GM12878 (cell line): ENCODE data around the gene FAM222A. TPM values are rescaled to one million over a fixed set of nuclear protein-coding genes. Genes with fewer than 3 reads are reported as not detected.

ENCODE experiments used
- ATAC-seq: fragments of 200-7000 bp; cut with Tn5 transposase; 3 replicates; pipeline ENCODE4 v1.9.1; 2020; ENCODE audit warnings: mild to moderate bottlenecking, moderate library complexity
- BruUV-seq: library from RNA; stranded (reverse); fragments of 400-500 nt; replicated peaks from 2 replicates; lab custom pipeline; 2021; lab: Mats Ljungman, UMichigan
- CTCF ChIA-PET: fragments of 300-600 bp; sonication (Branson Sonifier 250); formaldehyde crosslinking; extraction: SDS; loops from one replicate; lab custom pipeline; 2021; ENCODE audit warnings: inconsistent platforms; lab: Yijun Ruan, JAX
- POLR2A ChIA-PET: fragments of 350-600 bp; formaldehyde crosslinking; extraction: SDS; loops from one replicate; lab custom pipeline; 2021; ENCODE audit warnings: inconsistent platforms; lab: Charles Lee
- RAD21 ChIA-PET: fragments of 300-600 bp; sonication (Branson Sonifier 250); formaldehyde crosslinking; loops from one replicate; lab custom pipeline; 2023; ENCODE audit warnings: antibody characterized with exemption; ENCODE audit not compliant: unreplicated experiment; lab: Charles Lee
- SMC1A ChIA-PET: fragments of 300-600 bp; sonication (Branson Sonifier 250); formaldehyde crosslinking; loops from one replicate; lab custom pipeline; 2023; ENCODE audit not compliant: unreplicated experiment, uncharacterized antibody; lab: Charles Lee
- DNase-seq: peaks from one replicate; pipeline ENCODE4 v3.0.0-alpha.2; 2011; ENCODE audit warnings: low read depth, low spot score
- FAIRE-seq: peaks from 3 replicates; lab custom pipeline; 2011; peaks lifted over from hg19 to GRCh38; lab: Jason Lieb, UNC
- H2AFZ ChIP-seq: 2 replicates; pipeline ENCODE4 v1.6.0; 2011; ENCODE audit warnings: low read depth, low read length, control low read depth; ENCODE audit not compliant: control insufficient read depth
- H3K27ac ChIP-seq: 2 replicates; pipeline ENCODE4 v1.5.1; 2011; ENCODE audit warnings: control low read depth; ENCODE audit not compliant: control insufficient read depth, insufficient read depth
- H3K27me3 ChIP-seq, 2 experiments: replicated peaks in 1 of 2; 2 replicates each; pipeline versions ENCODE4 v1.6.0 to v1.6.1; 2011; ENCODE audit warnings: low read length in 1 of 2; ENCODE audit not compliant: control insufficient read depth in 2 of 2, insufficient read depth in 2 of 2
- H3K36me3 ChIP-seq, 2 experiments: 2 replicates each; pipeline ENCODE4 v1.5.1; 2011; ENCODE audit warnings: low read length in 1 of 2; ENCODE audit not compliant: control insufficient read depth in 2 of 2, insufficient read depth in 2 of 2
- H3K4me1 ChIP-seq: 2 replicates; pipeline ENCODE4 v1.6.1; 2011; ENCODE audit warnings: mild to moderate bottlenecking, low read length, moderate library complexity, mixed read lengths; ENCODE audit not compliant: control insufficient read depth, insufficient read depth
- H3K4me2 ChIP-seq: 2 replicates; pipeline ENCODE4 v1.6.0; 2011; ENCODE audit warnings: control low read depth; ENCODE audit not compliant: control insufficient read depth, insufficient read depth
- H3K4me3 ChIP-seq: fragments of 200-600 bp; sonication (generic); 2 replicates; pipeline ENCODE4 v1.5.1; 2016
- H3K79me2 ChIP-seq: 2 replicates; pipeline ENCODE4 v1.6.0; 2011; ENCODE audit warnings: low read length; ENCODE audit not compliant: control insufficient read depth, insufficient read depth
- H3K9ac ChIP-seq: 2 replicates; pipeline ENCODE4 v1.8.0; 2011; ENCODE audit warnings: low read length, control low read depth, mixed read lengths; ENCODE audit not compliant: control insufficient read depth, insufficient read depth
- H3K9me3 ChIP-seq: replicated peaks from 3 replicates; pipeline ENCODE4 v1.5.1; 2011; ENCODE audit warnings: mild to moderate bottlenecking, low read length; ENCODE audit not compliant: control insufficient read depth, insufficient read depth
- H4K20me1 ChIP-seq: 2 replicates; pipeline ENCODE4 v1.6.0; 2011; ENCODE audit not compliant: control insufficient read depth, insufficient read depth
- ASH2L ChIP-seq: fragments of 300-600, 200-600 bp; sonication (generic); IDR thresholded peaks from 2 replicates; pipeline ENCODE4 v1.6.1; 2017; ENCODE audit warnings: low read depth, mild to moderate bottlenecking, borderline replicate concordance
- BCL11A ChIP-seq: IDR thresholded peaks from 2 replicates; pipeline ENCODE4 v1.6.1; 2011; ENCODE audit warnings: low read depth, low read length
- E2F4 ChIP-seq: IDR thresholded peaks from 2 replicates; pipeline ENCODE4 v1.6.1; 2012; ENCODE audit warnings: low read depth, low read length, improper control_type of control experiment
- E2F8 ChIP-seq: fragments of 450-650 bp; IDR thresholded peaks from 2 replicates; pipeline ENCODE4 v1.6.1; 2018; ENCODE audit warnings: mild to moderate bottlenecking, low read depth, moderate library complexity; ENCODE audit not compliant: partially characterized antibody
- KAT2A ChIP-seq: conservative IDR thresholded peaks from 2 replicates; pipeline ENCODE4 v1.6.1; 2011; ENCODE audit warnings: low read depth, low read length; ENCODE audit not compliant: control insufficient read depth
- NFIC ChIP-seq: IDR thresholded peaks from 2 replicates; pipeline ENCODE4 v1.6.1; 2012; ENCODE audit warnings: low read depth, mild to moderate bottlenecking, inconsistent platforms, low read length, moderate library complexity
- RB1 ChIP-seq: fragments of 450-650 bp; formaldehyde crosslinking; IDR thresholded peaks from 2 replicates; pipeline ENCODE4 v1.6.1; 2017; ENCODE audit warnings: mild to moderate bottlenecking, borderline replicate concordance
- RBBP5 ChIP-seq: fragments of 200-600 bp; sonication (generic); conservative IDR thresholded peaks from 2 replicates; pipeline ENCODE4 v1.6.1; 2016
- WGBS: methylation state at CpG from one replicate; pipeline ENCODE4 v1.1.6; 2016; ENCODE audit warnings: low lambda C conversion rate; ENCODE audit not compliant: insufficient replicate concordance, insufficient coverage; ENCODE audit errors: missing lambda C conversion rate; 5-methylcytosine and 5-hydroxymethylcytosine counted together
- in situ Hi-C: fragments of 300-500 bp; cut with MboI; formaldehyde crosslinking; loops from 9 replicates; pipeline ENCODE4 v1.14.3; 2018; ENCODE audit warnings: mixed read lengths
- intact Hi-C: fragments of 100-400 bp; cut with micrococcal nuclease; formaldehyde crosslinking; loops from one replicate; pipeline ENCODE4 v1.14.2; 2022; ENCODE audit not compliant: unreplicated experiment
- polyA plus RNA-seq, 11 experiments: library from polyadenylated mRNA; depleted of rRNA in 4 of 11; unstranded in 6 of 11; stranded (reverse) in 5 of 11; fragments of >200 nt; fragmentation: Nextera tagmentation in 4 of 11; fragmentation: Illumina TruSeq in 1 of 11; extraction: Ambion mirVana in 4 of 11; extraction: Trizol in 1 of 11; gene quantifications; 1 replicate in 1 of 11; 2 replicates in 10 of 11; pipeline versions ENCODE4 v1.2.1 to v1.2.3, GENCODE V29; 2011 to 2016; ENCODE audit warnings: inconsistent platforms in 2 of 11, missing spikeins in 2 of 11, low read depth in 1 of 11
- total RNA-seq, 4 experiments: library from RNA; depleted of rRNA in 3 of 4; stranded (reverse); fragments of >200 nt in 3 of 4; fragmentation: Illumina TruSeq in 1 of 4; extraction: Trizol in 1 of 4; gene quantifications; 2 replicates each; pipeline versions ENCODE4 v1.2.1 to v1.2.3, GENCODE V29; 2013 to 2021

FAM222A gene
- total and polyA plus RNA-seq, 10 of the 15 experiments (the other 5 are each of a cell fraction or from before 2014, with no cell fraction given), result 0.04 to 0.49 (median 0.14) TPM; not detected in 3

- TF ChIP-seq NFIC (no peak), RB1 (no peak), ASH2L (no peak)
Measured at GRCh38 chr12:109724321-109724892, 10.8 kb downstream of the FAM222A start (continued).

GRCh38 chr12:109725321-109726105, 11.9 kb downstream of the FAM222A start:
- Histone ChIP-seq H3K27ac (no peak overlapping the region), H2AFZ (no peak overlapping the region), H3K36me3 (no peaks in the 10 kb centered on the region), H3K4me1 (no peaks in the 10 kb centered on the region), H3K9me3 (no peaks in the 10 kb centered on the region), H3K9ac (no peak overlapping the region), H3K4me3 (no peak overlapping the region), H3K4me2 (no peak overlapping the region), H3K27me3 (no peaks in the 10 kb centered on the region; a peak in 1 of 4 replicates), H3K79me2 (no peaks in the 10 kb centered on the region), H4K20me1 (no peaks in the 10 kb centered on the region)
- ATAC-seq, result no peak
- CTCF ChIA-PET, result no interaction called here
- SMC1A ChIA-PET, result no interaction called here
- no peak for FAIRE-seq
- WGBS, result 52% methylated on average over 17 of the region's 24 CpGs
- no peak for DNase-seq
- BruUV-seq, result no TSS peak
- intact Hi-C loops (no loop called here), in situ Hi-C loops (no loop called here)
- POLR2A ChIA-PET, result no interaction called here
- TF ChIP-seq BCL11A, result no peak
- no peak for TF ChIP-seq E2F8
- TF ChIP-seq RBBP5, result no peak
- no peak for TF ChIP-seq E2F4
- no peak for TF ChIP-seq KAT2A
- RAD21 ChIA-PET, result no interaction called here
